ENCODE data around the gene RXRA. TPM values are rescaled to one million over a fixed set of nuclear protein-coding genes. Genes with fewer than 3 reads are reported as not detected.

RXRA gene
- total and polyA plus RNA-seq, 2 of the 13 experiments (the other 11 are each of a cell fraction or from before 2014, with no cell fraction given): 18.9 to 29.2 TPM

- ChIA-PET CTCF (ENCODE audit: low intra/inter-chr PET ratio, low total read pairs) (no interaction called here), POLR2A (interaction anchor here (2.5 kb wide), 1 partner anchor 37 kb away, joined by 23 read pairs; no protein-coding TSS in a partner anchor)
- in situ Hi-C loops (cut with HindIII; ENCODE audit: extremely low pct_ligation_motif_present, low pct_unique_long_range_greater_than_20kb) (no loop called here), intact Hi-C loops (cut with micrococcal nuclease; ENCODE audit: unreplicated experiment) (loop anchor here (5.0 kb wide), 1 partner anchor 39 kb away; the partner anchor contains the start of gene RXRA)
- peaks cover 37% of the 10 kb centered on the region; the same call in 1 of the 2 replicates for H4K20me1 ChIP-seq (ENCODE audit: insufficient read depth, low read length)
- WGBS (ENCODE audit: low lambda C conversion rate): 92% methylated on average over 7 of the region's 25 CpGs
- no peak for ATAC-seq
- no peaks in the 10 kb centered on the region for H3K9me3 ChIP-seq (ENCODE audit: low read length)
- peaks cover 73% of the 10 kb centered on the region for H3K4me1 ChIP-seq (ENCODE audit: insufficient read depth, low read length)
- no TSS peak for BruUV-seq (replicated peaks)
- DNase-seq (ENCODE audit: low spot score): no peak
- H3K27me3 ChIP-seq (ENCODE audit: control insufficient read depth in 1 of 2, insufficient read depth in 2 of 2, low read length in 2 of 2): no peaks in the 10 kb centered on the region
- no peak overlapping the region for H3K9ac ChIP-seq (ENCODE audit: insufficient read depth, low read depth, low read length)
- FAIRE-seq: no peak
- H3K27ac ChIP-seq (ENCODE audit: extremely low read length, insufficient read depth, low read length): no peak overlapping the region
- no peak overlapping the region for H2AFZ ChIP-seq (ENCODE audit: low read length)
- no peaks in the 10 kb centered on the region for H3K36me3 ChIP-seq (replicated peaks in 1 of 2; ENCODE audit: control insufficient read depth in 1 of 2, insufficient read depth in 2 of 2, low read length in 2 of 2)
- H3K79me2 ChIP-seq (ENCODE audit: insufficient read depth, low read length): peaks cover 74% of the 10 kb centered on the region
- H3K4me2 ChIP-seq (ENCODE audit: low read depth, low read length): no peak overlapping the region
- no peak overlapping the region for H3K4me3 ChIP-seq (replicated peaks in 1 of 3; ENCODE audit: insufficient read depth in 1 of 3, low read depth in 2 of 3, low read length in 3 of 3)
- TF ChIP-seq ZBTB25 (CRISPR knock-in tag; IDR thresholded peaks at IDR 0.05) (no peak), ZBTB33 (CRISPR knock-in tag; IDR thresholded peaks at IDR 0.05) (peak; percentile 64; the same call in 1 of the 2 replicates), ZFP36L1 (CRISPR knock-in tag; IDR thresholded peaks at IDR 0.05) (no peak), ZKSCAN8 (CRISPR knock-in tag; IDR thresholded peaks at IDR 0.05; ENCODE audit: borderline replicate concordance) (no peak), HNRNPL (IDR thresholded peaks at IDR 0.05; ENCODE audit: low read depth, low read length) (peak; percentile 70; the same call in 1 of the 2 replicates), RXRA (CRISPR knock-in tag; IDR thresholded peaks at IDR 0.05) (no peak), ZNF644 (CRISPR knock-in tag; IDR thresholded peaks at IDR 0.05; ENCODE audit: low read depth) (no peak)
Observed at GRCh38 chr9:134366223-134367031, 40.2 kb downstream of the RXRA start.
